HS-5 (cell line): Measurements from ENCODE around the gene REN.

ENCODE experiments used
- DNase-seq: peaks from one replicate; pipeline ENCODE4 v3.0.0-alpha.2; 2012; ENCODE audit warnings: low read depth

Gene REN

DNA sequence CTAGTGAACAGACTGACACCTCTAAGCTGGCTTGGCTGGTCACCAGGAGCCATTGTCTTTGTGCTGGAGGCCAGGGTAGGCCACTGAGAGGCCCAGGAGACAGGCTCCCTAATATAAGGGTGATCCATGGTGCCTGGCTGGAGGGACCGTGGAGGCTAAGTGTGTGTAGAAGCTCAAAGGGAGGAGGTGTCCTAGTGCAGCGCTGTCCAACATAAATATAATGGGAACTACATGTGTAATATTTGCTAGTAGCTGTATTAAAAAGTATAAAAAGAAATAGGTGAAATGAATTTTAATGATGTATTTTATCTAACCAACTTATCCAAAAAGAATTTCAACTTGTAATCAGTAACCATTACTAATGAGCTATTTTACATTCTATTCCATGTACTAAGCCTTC, 58.2 kb downstream of the REN start:
- no peak for DNase-seq

- DNase-seq, result no peak
Measured at GRCh38 chr1:204106825-204107224, 59.3 kb downstream of the REN start.

DNA sequence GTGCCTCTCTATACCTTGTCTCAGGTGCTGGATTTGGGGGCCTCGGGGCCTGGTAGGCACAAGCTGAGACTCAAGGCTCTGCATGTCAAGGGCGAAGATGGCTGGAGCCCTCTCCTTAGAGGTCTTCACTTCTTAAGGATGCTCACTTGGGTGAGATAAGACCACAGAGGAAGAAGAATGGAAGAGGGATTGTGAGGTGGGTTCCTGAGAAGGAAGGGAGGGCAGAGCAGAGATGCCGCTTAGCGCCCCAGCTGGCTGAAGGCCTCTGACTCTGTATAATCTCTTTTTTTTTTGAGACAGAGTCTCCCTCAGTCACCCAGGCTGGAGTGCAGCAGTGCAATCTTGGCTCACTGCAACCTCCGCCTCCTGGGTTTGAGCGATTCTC, 61.0 kb downstream of the REN start:
- no peak for DNase-seq
